NT2/D1 (cell line): ENCODE measurements around the gene HOXD3.
A peak's percentile ranks its signal among the peaks of the same experiment; 100 is the strongest.

Experiments
- SUZ12 ChIP-seq: IDR thresholded peaks from 2 replicates; pipeline ENCODE4 v1.6.1; 2011; ENCODE audit not compliant: insufficient read length, insufficient read depth; ENCODE audit errors: extremely low read depth
- YY1 ChIP-seq: IDR thresholded peaks from 2 replicates; pipeline ENCODE4 v1.6.1; 2011; ENCODE audit not compliant: insufficient read length, insufficient read depth
- ZNF274 ChIP-seq: IDR thresholded peaks from 2 replicates; pipeline ENCODE4 v1.6.1; 2011; ENCODE audit warnings: mild to moderate bottlenecking, low read depth, low read length

GRCh38 chr2:176178757-176179295 lies 21.7 kb downstream of the HOXD3 start:
- TF ChIP-seq ZNF274 (no peak), SUZ12 (peak; percentile 69), YY1 (no peak)
